GM12878 (cell line): Measurements from ENCODE around the gene NKAIN2.

Experiments used
- HDAC2 ChIP-seq: fragments of 200-600 bp; sonication (generic); IDR thresholded peaks from 2 replicates; pipeline ENCODE4 v1.6.1; 2017
- NBN ChIP-seq: fragments of 450-650 bp; IDR thresholded peaks from 2 replicates; pipeline ENCODE4 v1.6.1; 2016
- NFYB ChIP-seq: IDR thresholded peaks from 2 replicates; pipeline ENCODE4 v1.6.1; 2011; ENCODE audit warnings: low read depth, mild to moderate bottlenecking, low read length, improper control_type of control experiment, moderate library complexity; ENCODE audit not compliant: insufficient read depth
- TCF12 ChIP-seq: IDR thresholded peaks from 2 replicates; pipeline ENCODE4 v1.6.1; 2011; ENCODE audit warnings: low read depth, mild to moderate bottlenecking, low read length
- TF ChIP-seq, protein P1 (sequence below), 3 experiments: IDR thresholded peaks in 2 of 3; conservative IDR thresholded peaks in 1 of 3; 2 replicates each; pipeline ENCODE4 v1.5.1; 2011; ENCODE audit warnings: low read depth in 3 of 3, low read length in 3 of 3, mild to moderate bottlenecking in 3 of 3, control low read depth in 2 of 3, moderate library complexity in 2 of 3, inconsistent platforms in 1 of 3, mixed read lengths in 1 of 3; ENCODE audit not compliant: control insufficient read depth in 2 of 3, insufficient read depth in 1 of 3; ENCODE audit errors: extremely low read depth in 1 of 3

DNA sequence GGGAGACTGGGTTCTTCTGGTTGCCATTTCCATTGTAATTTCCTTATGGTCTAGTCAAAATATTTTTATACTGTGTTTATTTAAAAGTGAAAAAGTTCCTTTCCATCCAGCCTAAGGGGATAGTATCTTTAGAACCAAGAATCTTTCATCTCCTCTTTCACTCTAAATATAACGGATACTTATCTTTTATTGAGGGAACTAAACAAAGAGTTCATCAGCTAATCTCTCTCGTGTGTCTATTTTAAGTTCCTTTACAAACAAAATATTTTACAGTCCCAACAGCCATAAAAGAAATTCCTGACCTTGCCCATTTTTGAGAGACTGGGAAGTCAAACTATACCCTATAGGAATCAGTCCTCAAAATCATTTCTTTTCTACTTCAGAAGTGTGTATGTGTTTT, 232.7 kb downstream of the NKAIN2 start:
- TF ChIP-seq, protein P1, sequence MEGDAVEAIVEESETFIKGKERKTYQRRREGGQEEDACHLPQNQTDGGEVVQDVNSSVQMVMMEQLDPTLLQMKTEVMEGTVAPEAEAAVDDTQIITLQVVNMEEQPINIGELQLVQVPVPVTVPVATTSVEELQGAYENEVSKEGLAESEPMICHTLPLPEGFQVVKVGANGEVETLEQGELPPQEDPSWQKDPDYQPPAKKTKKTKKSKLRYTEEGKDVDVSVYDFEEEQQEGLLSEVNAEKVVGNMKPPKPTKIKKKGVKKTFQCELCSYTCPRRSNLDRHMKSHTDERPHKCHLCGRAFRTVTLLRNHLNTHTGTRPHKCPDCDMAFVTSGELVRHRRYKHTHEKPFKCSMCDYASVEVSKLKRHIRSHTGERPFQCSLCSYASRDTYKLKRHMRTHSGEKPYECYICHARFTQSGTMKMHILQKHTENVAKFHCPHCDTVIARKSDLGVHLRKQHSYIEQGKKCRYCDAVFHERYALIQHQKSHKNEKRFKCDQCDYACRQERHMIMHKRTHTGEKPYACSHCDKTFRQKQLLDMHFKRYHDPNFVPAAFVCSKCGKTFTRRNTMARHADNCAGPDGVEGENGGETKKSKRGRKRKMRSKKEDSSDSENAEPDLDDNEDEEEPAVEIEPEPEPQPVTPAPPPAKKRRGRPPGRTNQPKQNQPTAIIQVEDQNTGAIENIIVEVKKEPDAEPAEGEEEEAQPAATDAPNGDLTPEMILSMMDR (IDR thresholded peaks at IDR 0.05 in 2 of 3, conservative IDR thresholded peaks at IDR 0.05 in 1 of 3; ENCODE audit: control insufficient read depth in 2 of 3, extremely low read depth in 1 of 3, insufficient read depth in 1 of 3, low read depth in 3 of 3, low read length in 3 of 3): no peak
- TF ChIP-seq HDAC2: no peak
- TF ChIP-seq NBN: no peak
- TF ChIP-seq TCF12: no peak
- TF ChIP-seq NFYB: no peak
